ENCODE data around the gene BEST4. TPM values are rescaled to one million over a fixed set of nuclear protein-coding genes. Genes with fewer than 3 reads are reported as not detected.
"Not testable (repeated sequence)": the region's sequence is repeated elsewhere in the genome, so short reads cannot be mapped to it uniquely, and the experiment has no call there.

BEST4 gene
- total and polyA plus RNA-seq, 2 donors (not counting 3 experiments of a cell fraction or from before 2014, with no cell fraction given) = 0.21 TPM; not detected in 1

GRCh38 chr1:44826375-44827196 is 38.6 kb upstream of the BEST4 start:
- H3K9me3 ChIP-seq (replicated peaks; ENCODE audit: control insufficient read depth, insufficient read depth, low read length) = no peaks in the 10 kb centered on the region
- dilution Hi-C loops (cut with MboI; ENCODE audit: extremely low pct_ligation_motif_present, low sequenced_read_pairs) = no loop called here
- no peak overlapping the region for H3K4me2 ChIP-seq (ENCODE audit: insufficient read depth, low read length)
- no peak for TF ChIP-seq MAX (IDR thresholded peaks at IDR 0.05; ENCODE audit: insufficient read depth, insufficient read length)
- TF ChIP-seq MYC (IDR thresholded peaks at IDR 0.05; ENCODE audit: low read depth, low read length) = no peak
- no peak for TF ChIP-seq POLR2AphosphoS5 (IDR thresholded peaks at IDR 0.05; ENCODE audit: insufficient read depth, low read depth, low read length)
- no peak for TF ChIP-seq GATA2 (IDR thresholded peaks at IDR 0.05; ENCODE audit: insufficient read depth, insufficient read length, low read depth, low read length)
- no peak for TF ChIP-seq POLR2A (IDR thresholded peaks at IDR 0.05; ENCODE audit: low read depth, low read length)
- TF ChIP-seq EZH2 (IDR thresholded peaks at IDR 0.05; ENCODE audit: borderline replicate concordance, low read depth, low read length, severe bottlenecking) = no peak
- TF ChIP-seq JUN (IDR thresholded peaks at IDR 0.05; ENCODE audit: borderline replicate concordance, insufficient read depth, insufficient read length, low read depth) = no peak
- TF ChIP-seq CTCF (IDR thresholded peaks at IDR 0.05; ENCODE audit: extremely low read depth in 1 of 2, insufficient read depth in 1 of 2, low read depth in 1 of 2, low read length in 2 of 2) = no peak
- no peak for TF ChIP-seq FOS (IDR thresholded peaks at IDR 0.05; ENCODE audit: borderline replicate concordance, insufficient read depth, low read length)
- ChIA-PET CTCF (interaction anchor here (0.6 to 0.7 kb wide), 2 partner anchors 33 to 36 kb away, joined by 3 read pairs; no protein-coding TSS in a partner anchor), POLR2A (interaction anchor here (0.5 to 1.2 kb wide), 3 partner anchors 23 to 186 kb away, joined by 3 to 4 read pairs (median 3); no protein-coding TSS in a partner anchor)
- H4K20me1 ChIP-seq (replicated peaks; ENCODE audit: control insufficient read depth, extremely low read depth, insufficient read depth, low read length) = no peaks in the 10 kb centered on the region
- H3K4me1 ChIP-seq (ENCODE audit: control insufficient read depth, extremely low read depth, insufficient read depth, low read length) = no peaks in the 10 kb centered on the region
- H3K27me3 ChIP-seq (ENCODE audit: control insufficient read depth in 2 of 2, insufficient read depth in 2 of 2, low read length in 2 of 2) = no peaks in the 10 kb centered on the region
- FAIRE-seq (peak; percentile 65), DNase-seq (ENCODE audit: low read depth, low spot score) (peak; percentile 40)
- no peaks in the 10 kb centered on the region for H3K9me1 ChIP-seq (replicated peaks; ENCODE audit: control insufficient read depth, extremely low read depth, insufficient read depth, low read length)
- H3K36me3 ChIP-seq (ENCODE audit: control insufficient read depth in 2 of 2, extremely low read depth in 1 of 2, insufficient read depth in 2 of 2, low read length in 2 of 2) = no peaks in the 10 kb centered on the region
- H3K9ac ChIP-seq (replicated peaks; ENCODE audit: extremely low read depth, insufficient read depth, low read length) = no peak overlapping the region
- no peaks in the 10 kb centered on the region for H3K79me2 ChIP-seq (ENCODE audit: control insufficient read depth, insufficient read depth, low read length)
- H2AFZ ChIP-seq (ENCODE audit: low read depth, low read length) = peak overlapping the region; percentile 85
- intact Hi-C loops (cut with micrococcal nuclease) = no loop called here
- no TSS peak for BruUV-seq (replicated peaks)
- H3K4me3 ChIP-seq (replicated peaks in 1 of 3; ENCODE audit: insufficient read depth in 1 of 3, low read depth in 1 of 3, low read length in 3 of 3) = no peak overlapping the region
- no peak overlapping the region for H3K27ac ChIP-seq (ENCODE audit: insufficient read depth, low read depth, low read length)

GRCh38 chr1:44824392-44824791 is 36.4 kb upstream of the BEST4 start:
- H3K9ac ChIP-seq (replicated peaks; ENCODE audit: extremely low read depth, insufficient read depth, low read length); BruUV-seq (replicated peaks); POLR2A ChIA-PET; H3K79me2 ChIP-seq (ENCODE audit: control insufficient read depth, insufficient read depth, low read length); DNase-seq (ENCODE audit: low read depth, low spot score); H3K27me3 ChIP-seq (ENCODE audit: control insufficient read depth in 2 of 2, insufficient read depth in 2 of 2, low read length in 2 of 2); H3K9me1 ChIP-seq (replicated peaks; ENCODE audit: control insufficient read depth, extremely low read depth, insufficient read depth, low read length); H4K20me1 ChIP-seq (replicated peaks; ENCODE audit: control insufficient read depth, extremely low read depth, insufficient read depth, low read length); H3K36me3 ChIP-seq (ENCODE audit: control insufficient read depth in 2 of 2, extremely low read depth in 1 of 2, insufficient read depth in 2 of 2, low read length in 2 of 2); H3K4me3 ChIP-seq (replicated peaks in 1 of 3; ENCODE audit: insufficient read depth in 1 of 3, low read depth in 1 of 3, low read length in 3 of 3); dilution Hi-C loops (cut with MboI; ENCODE audit: extremely low pct_ligation_motif_present, low sequenced_read_pairs); H2AFZ ChIP-seq (ENCODE audit: low read depth, low read length); FAIRE-seq; H3K27ac ChIP-seq (ENCODE audit: insufficient read depth, low read depth, low read length); H3K9me3 ChIP-seq (replicated peaks; ENCODE audit: control insufficient read depth, insufficient read depth, low read length); intact Hi-C loops (cut with micrococcal nuclease); H3K4me1 ChIP-seq (ENCODE audit: control insufficient read depth, extremely low read depth, insufficient read depth, low read length); H3K4me2 ChIP-seq (ENCODE audit: insufficient read depth, low read length): not testable (repeated sequence)
- CTCF ChIA-PET = interaction anchor here (1.0 to 3.1 kb wide), 2 partner anchors 12 to 31 kb away, joined by 3 to 9 read pairs; no protein-coding TSS in a partner anchor

All from endothelial cell of umbilical vein (primary cell).